GM12875 (cell line): ENCODE data around the gene SLC7A4.
"Not testable (repeated sequence)": the region's sequence is repeated elsewhere in the genome, so short reads cannot be mapped to it uniquely, and the experiment has no call there.

Experiments
- H3K4me3 ChIP-seq: one replicate; pipeline ENCODE4 v1.5.1; 2011; ENCODE audit warnings: low read depth, low read length, control low read depth
- CTCF ChIP-seq: IDR thresholded peaks from 2 replicates; pipeline ENCODE4 v1.5.1; 2011; ENCODE audit warnings: low read depth, mild to moderate bottlenecking, control low read depth, inconsistent platforms, low read length, moderate library complexity, borderline replicate concordance; ENCODE audit not compliant: insufficient read depth

SLC7A4 gene

GRCh38 chr22:21075516-21076138 is 43.3 kb upstream of the SLC7A4 start:
- no peak overlapping the region for H3K4me3 ChIP-seq
- TF ChIP-seq CTCF = no peak

GRCh38 chr22:21074102-21074715 is 41.8 kb upstream of the SLC7A4 start:
- H3K4me3 ChIP-seq = no peak overlapping the region

GRCh38 chr22:21073482-21073881 is 41.1 kb upstream of the SLC7A4 start:
- no peak overlapping the region for H3K4me3 ChIP-seq
- TF ChIP-seq CTCF = no peak

More at GRCh38 chr22:21074102-21074715, 41.8 kb upstream of the SLC7A4 start:
- TF ChIP-seq CTCF = no peak

- TF ChIP-seq CTCF = no peak
- no peak overlapping the region for H3K4me3 ChIP-seq
These were observed 40.7 kb upstream of the SLC7A4 start for GRCh38 chr22:21073023-21073422.

- H3K4me3 ChIP-seq = not testable (repeated sequence)
These were observed 39.4 kb upstream of the SLC7A4 start for GRCh38 chr22:21071796-21072195.

GRCh38 chr22:21070690-21071615 is 38.6 kb upstream of the SLC7A4 start:
- no peak overlapping the region for H3K4me3 ChIP-seq
- TF ChIP-seq CTCF = no peak

GRCh38 chr22:21069375-21069774 is 37.0 kb upstream of the SLC7A4 start:
- TF ChIP-seq CTCF = no peak
- no peak overlapping the region for H3K4me3 ChIP-seq
